ENCODE data around the gene RNPEP. TPM values are rescaled to one million over a fixed set of nuclear protein-coding genes. Genes with fewer than 3 reads are reported as not detected.

Gene RNPEP
- total and polyA plus RNA-seq, 4 experiments from 2014 or later = 25.9 to 41.4 (median 29.7) TPM

DNA sequence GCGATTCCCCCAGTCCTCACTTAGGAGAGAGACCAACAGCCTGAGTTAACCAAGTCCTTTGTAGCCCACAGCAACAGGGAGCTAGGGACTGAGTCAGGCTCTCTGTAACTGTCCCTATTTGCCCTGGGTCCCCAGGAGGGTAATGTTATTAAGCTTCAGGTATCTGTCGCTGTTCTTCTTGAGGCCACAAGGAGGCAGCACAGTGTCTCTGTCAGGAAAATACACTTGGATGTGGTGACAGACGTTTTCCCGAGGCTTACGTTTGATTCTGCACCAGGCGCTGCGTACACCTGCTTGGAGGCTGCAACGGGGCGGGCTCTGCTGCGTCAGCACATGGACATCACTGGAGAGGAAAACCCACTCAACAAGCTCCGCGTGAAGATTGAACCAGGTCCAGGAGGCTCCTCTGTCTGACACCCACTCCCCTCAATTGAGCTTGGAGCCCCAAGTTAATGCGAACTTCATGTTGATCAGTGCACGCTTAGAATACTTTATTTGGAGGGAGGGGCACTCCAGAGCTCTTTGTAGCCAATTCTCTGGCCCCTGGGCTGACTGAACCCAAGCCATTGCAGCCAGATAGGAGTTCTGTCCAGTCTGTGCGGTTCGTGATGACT, 17.3 kb downstream of the RNPEP start:
- CTCF ChIA-PET (ENCODE audit: partially characterized antibody) = interaction anchor here (0.5 to 3.1 kb wide), 20 partner anchors 8 to 437 kb away, joined by 3 to 18 read pairs (median 5); partner anchors contain the start of gene TIMM17A
- peaks cover 48% of the 10 kb centered on the region for H3K36me3 ChIP-seq (ENCODE audit: insufficient read depth, low read length)
- intact Hi-C loops (cut with micrococcal nuclease) = loop anchor here (2.0 kb wide), 1 partner anchor 17 kb away; the partner anchor contains the start of gene RNPEP

DNA sequence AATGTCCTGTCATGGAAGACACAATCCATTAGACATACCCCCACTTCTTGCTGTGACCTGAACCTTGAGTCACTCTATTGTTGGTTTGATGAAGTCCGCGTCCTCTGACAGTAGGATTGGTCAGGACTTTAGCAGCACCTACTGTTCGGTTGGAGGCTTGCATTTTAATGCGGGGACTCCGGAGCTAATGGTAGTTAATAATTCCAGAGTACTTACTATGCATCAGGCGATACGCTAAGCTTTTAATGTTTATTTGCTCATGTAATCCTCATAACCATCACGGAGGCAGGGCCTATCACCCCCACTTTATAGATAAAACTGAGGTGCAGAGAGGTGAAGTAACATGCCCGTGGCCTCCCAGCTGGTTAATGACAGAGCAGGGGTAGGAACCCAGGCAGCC, 20.1 kb downstream of the RNPEP start:
- Histone ChIP-seq H3K4me3 (ENCODE audit: low read length in 2 of 2) (no peak overlapping the region), H3K36me3 (ENCODE audit: insufficient read depth, low read length) (peaks cover 48% of the 10 kb centered on the region), H3K4me1 (ENCODE audit: insufficient read depth, low read length) (no peaks in the 10 kb centered on the region), H3K9me3 (ENCODE audit: control insufficient read depth in 1 of 2, low read length in 2 of 2) (no peaks in the 10 kb centered on the region), H3K27me3 (ENCODE audit: insufficient read depth, low read length) (no peaks in the 10 kb centered on the region), H3K27ac (ENCODE audit: low read depth, low read length) (no peak overlapping the region)
- no peak overlapping the region for H3K4me3 Mint-ChIP-seq
- intact Hi-C loops (cut with micrococcal nuclease) = no loop called here
- no peaks in the 10 kb centered on the region for H3K9me3 Mint-ChIP-seq
- H3K4me1 Mint-ChIP-seq = no peaks in the 10 kb centered on the region
- peaks cover 53 to 76% of the 10 kb centered on the region in 2 donors for H3K36me3 Mint-ChIP-seq
- DNase-seq = no peak
- POLR2A ChIA-PET (ENCODE audit: partially characterized antibody) = no interaction called here
- H3K27ac Mint-ChIP-seq = no peak overlapping the region
- CTCF ChIA-PET (ENCODE audit: partially characterized antibody) = no interaction called here
- H3K27me3 Mint-ChIP-seq = no peaks in the 10 kb centered on the region

More for the DNA sequence above, 17.3 kb downstream of the RNPEP start:
- no peak overlapping the region for H3K4me3 ChIP-seq (ENCODE audit: low read length in 2 of 2)
- Mint-ChIP-seq H3K27me3 (no peaks in the 10 kb centered on the region), H3K4me1 (no peaks in the 10 kb centered on the region), H3K4me3 (no peak overlapping the region), H3K9me3 (no peaks in the 10 kb centered on the region), H3K36me3 (peaks cover 56 to 76% of the 10 kb centered on the region in 2 donors), H3K27ac (no peak overlapping the region)
- POLR2A ChIA-PET (ENCODE audit: partially characterized antibody) = no interaction called here
- H3K27me3 ChIP-seq (ENCODE audit: insufficient read depth, low read length) = no peaks in the 10 kb centered on the region
- no peaks in the 10 kb centered on the region for H3K4me1 ChIP-seq (ENCODE audit: insufficient read depth, low read length)
- H3K9me3 ChIP-seq (ENCODE audit: control insufficient read depth in 1 of 2, low read length in 2 of 2) = no peaks in the 10 kb centered on the region
- peak in 4 of 5 donors; percentile 18 to 24 (median 22) for DNase-seq
- no peak overlapping the region for H3K27ac ChIP-seq (ENCODE audit: low read depth, low read length)

- Histone ChIP-seq H3K27ac (ENCODE audit: low read depth, low read length) (no peak overlapping the region), H3K27me3 (ENCODE audit: insufficient read depth, low read length) (no peaks in the 10 kb centered on the region), H3K36me3 (ENCODE audit: insufficient read depth, low read length) (peaks cover 48% of the 10 kb centered on the region), H3K9me3 (ENCODE audit: control insufficient read depth in 1 of 2, low read length in 2 of 2) (no peaks in the 10 kb centered on the region), H3K4me3 (ENCODE audit: low read length in 2 of 2) (no peak overlapping the region), H3K4me1 (ENCODE audit: insufficient read depth, low read length) (no peaks in the 10 kb centered on the region)
- CTCF ChIA-PET (ENCODE audit: partially characterized antibody) = no interaction called here
- Mint-ChIP-seq H3K27ac (peak overlapping the region in 1 of 7 donors; percentile 50), H3K9me3 (no peaks in the 10 kb centered on the region), H3K27me3 (no peaks in the 10 kb centered on the region), H3K4me1 (no peaks in the 10 kb centered on the region), H3K36me3 (peaks cover 47 to 67% of the 10 kb centered on the region in 2 donors), H3K4me3 (no peak overlapping the region)
- POLR2A ChIA-PET (ENCODE audit: partially characterized antibody) = no interaction called here
- DNase-seq = no peak
- intact Hi-C loops (cut with micrococcal nuclease) = no loop called here
Observed at GRCh38 chr1:202004711-202005110, 22.3 kb downstream of the RNPEP start.

- H3K4me1 ChIP-seq (ENCODE audit: insufficient read depth, low read length) = no peaks in the 10 kb centered on the region
- H3K4me3 ChIP-seq (ENCODE audit: low read length in 2 of 2) = no peak overlapping the region
- ChIA-PET CTCF (ENCODE audit: partially characterized antibody) (interaction anchor here (1.1 kb wide), 1 partner anchor 8 kb away, joined by 3 read pairs; no protein-coding TSS in a partner anchor), POLR2A (ENCODE audit: partially characterized antibody) (no interaction called here)
- H3K9me3 Mint-ChIP-seq = no peaks in the 10 kb centered on the region
- no peaks in the 10 kb centered on the region for H3K27me3 Mint-ChIP-seq
- peaks cover 40 to 56% of the 10 kb centered on the region in 2 donors for H3K36me3 Mint-ChIP-seq
- no peaks in the 10 kb centered on the region for H3K27me3 ChIP-seq (ENCODE audit: insufficient read depth, low read length)
- no peak overlapping the region for H3K4me3 Mint-ChIP-seq
- H3K27ac Mint-ChIP-seq = peak overlapping the region in 1 of 7 donors; percentile 13
- no peak for DNase-seq
- no peak overlapping the region for H3K27ac ChIP-seq (ENCODE audit: low read depth, low read length)
- intact Hi-C loops (cut with micrococcal nuclease) = no loop called here
- peaks cover 38% of the 10 kb centered on the region for H3K36me3 ChIP-seq (ENCODE audit: insufficient read depth, low read length)
- no peaks in the 10 kb centered on the region for H3K4me1 Mint-ChIP-seq
- no peaks in the 10 kb centered on the region for H3K9me3 ChIP-seq (ENCODE audit: control insufficient read depth in 1 of 2, low read length in 2 of 2)
Observed at GRCh38 chr1:202005958-202006357, 23.5 kb downstream of the RNPEP start.

- Histone ChIP-seq H3K36me3 (ENCODE audit: insufficient read depth, low read length) (peaks cover 34% of the 10 kb centered on the region), H3K4me1 (ENCODE audit: insufficient read depth, low read length) (no peaks in the 10 kb centered on the region), H3K27ac (ENCODE audit: low read depth, low read length) (no peak overlapping the region), H3K9me3 (ENCODE audit: control insufficient read depth in 1 of 2, low read length in 2 of 2) (no peaks in the 10 kb centered on the region), H3K4me3 (ENCODE audit: low read length in 2 of 2) (no peak overlapping the region), H3K27me3 (ENCODE audit: insufficient read depth, low read length) (no peaks in the 10 kb centered on the region)
- H3K27ac Mint-ChIP-seq = peak overlapping the region in 1 of 7 donors; percentile 69
- no peak for DNase-seq
- ChIA-PET POLR2A (ENCODE audit: partially characterized antibody) (no interaction called here), CTCF (ENCODE audit: partially characterized antibody) (interaction anchor here (0.7 to 4.1 kb wide), 7 partner anchors 8 to 127 kb away, joined by 3 to 24 read pairs (median 3); no protein-coding TSS in a partner anchor)
- no peaks in the 10 kb centered on the region for H3K4me1 Mint-ChIP-seq
- no peak overlapping the region for H3K4me3 Mint-ChIP-seq
- peaks cover 35 to 46% of the 10 kb centered on the region in 2 donors for H3K36me3 Mint-ChIP-seq
- intact Hi-C loops (cut with micrococcal nuclease) = no loop called here
- H3K27me3 Mint-ChIP-seq = no peaks in the 10 kb centered on the region
- H3K9me3 Mint-ChIP-seq = no peaks in the 10 kb centered on the region
Observed at GRCh38 chr1:202007304-202007703, 24.9 kb downstream of the RNPEP start.

DNA sequence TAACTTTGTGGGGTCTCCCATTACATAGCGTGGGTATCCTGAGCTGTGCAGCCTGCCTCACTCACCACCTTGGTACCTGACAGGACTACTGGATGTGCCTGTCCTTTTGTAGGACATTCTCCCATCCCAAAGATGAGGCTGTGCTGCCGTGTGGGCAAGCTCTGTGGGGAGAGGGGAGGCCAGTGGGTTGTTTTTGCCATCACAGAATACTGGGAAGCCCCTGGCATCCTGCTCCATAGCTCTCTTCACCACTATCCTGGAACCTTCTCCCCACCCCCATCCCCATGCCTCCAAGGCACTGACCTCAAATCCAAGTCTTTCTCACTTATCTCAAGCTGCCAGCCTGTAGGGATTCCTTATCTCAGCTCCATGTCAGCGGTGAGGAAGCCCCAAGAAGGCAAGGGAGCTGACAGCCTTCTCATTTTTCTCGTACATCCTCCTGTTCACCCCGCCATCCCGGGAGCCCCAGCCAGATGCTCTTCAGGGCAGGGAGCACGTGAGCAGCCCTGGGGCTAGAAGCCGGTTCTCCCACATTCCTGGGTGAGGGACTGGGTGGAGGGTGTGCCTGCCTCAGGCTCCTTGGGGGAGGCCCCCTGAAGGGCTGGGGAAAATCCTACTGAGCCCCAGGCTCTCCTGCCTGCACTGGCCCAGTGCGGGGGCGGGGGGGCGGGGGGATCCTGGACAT, 25.5 kb downstream of the RNPEP start:
- Histone ChIP-seq H3K9me3 (ENCODE audit: control insufficient read depth in 1 of 2, low read length in 2 of 2) (no peaks in the 10 kb centered on the region), H3K4me3 (ENCODE audit: low read length in 2 of 2) (no peak overlapping the region), H3K27me3 (ENCODE audit: insufficient read depth, low read length) (no peaks in the 10 kb centered on the region), H3K36me3 (ENCODE audit: insufficient read depth, low read length) (peaks cover 27% of the 10 kb centered on the region), H3K27ac (ENCODE audit: low read depth, low read length) (no peak overlapping the region), H3K4me1 (ENCODE audit: insufficient read depth, low read length) (no peaks in the 10 kb centered on the region)
- Mint-ChIP-seq H3K27ac (no peak overlapping the region), H3K27me3 (no peaks in the 10 kb centered on the region), H3K4me1 (no peaks in the 10 kb centered on the region), H3K9me3 (no peaks in the 10 kb centered on the region), H3K4me3 (no peak overlapping the region), H3K36me3 (peaks cover 30 to 40% of the 10 kb centered on the region in 2 donors)
- CTCF ChIA-PET (ENCODE audit: partially characterized antibody) = interaction anchor here (0.7 to 4.1 kb wide), 7 partner anchors 8 to 127 kb away, joined by 3 to 24 read pairs (median 3); no protein-coding TSS in a partner anchor
- intact Hi-C loops (cut with micrococcal nuclease) = no loop called here
- no peak for DNase-seq
- POLR2A ChIA-PET (ENCODE audit: partially characterized antibody) = no interaction called here

GRCh38 chr1:202009326-202010179, 27.1 kb downstream of the RNPEP start:
- Mint-ChIP-seq H3K27me3 (no peaks in the 10 kb centered on the region), H3K9me3 (no peaks in the 10 kb centered on the region), H3K4me3 (no peak overlapping the region), H3K36me3 (peaks cover 14 to 24% of the 10 kb centered on the region in 2 donors), H3K4me1 (no peaks in the 10 kb centered on the region), H3K27ac (peak overlapping the region in 1 of 7 donors; percentile 7)
- Histone ChIP-seq H3K36me3 (ENCODE audit: insufficient read depth, low read length) (peaks cover 11% of the 10 kb centered on the region), H3K4me1 (ENCODE audit: insufficient read depth, low read length) (no peaks in the 10 kb centered on the region), H3K27me3 (ENCODE audit: insufficient read depth, low read length) (no peaks in the 10 kb centered on the region), H3K9me3 (ENCODE audit: control insufficient read depth in 1 of 2, low read length in 2 of 2) (no peaks in the 10 kb centered on the region), H3K27ac (ENCODE audit: low read depth, low read length) (no peak overlapping the region), H3K4me3 (ENCODE audit: low read length in 2 of 2) (no peak overlapping the region)
- intact Hi-C loops (cut with micrococcal nuclease) = loop anchor here (1.0 kb wide), 1 partner anchor 126 kb away; no protein-coding TSS in a partner anchor
- ChIA-PET CTCF (ENCODE audit: partially characterized antibody) (interaction anchor here (0.9 to 4.1 kb wide), 6 partner anchors 10 to 125 kb away, joined by 3 to 24 read pairs (median 3); partner anchors contain the start of gene RNPEP), POLR2A (ENCODE audit: partially characterized antibody) (no interaction called here)
- DNase-seq = peak; percentile 42 to 57 (median 43)

Data from CD4-positive, alpha-beta memory T cell (primary cell).